ENCODE results near the gene SYT3. TPM values are rescaled to one million over a fixed set of nuclear protein-coding genes. Genes with fewer than 3 reads are reported as not detected.
"Not testable (repeated sequence)": the region's sequence is repeated elsewhere in the genome, so short reads cannot be mapped to it uniquely, and the experiment has no call there.

SYT3 gene
- total RNA-seq, 1 donor from 2014 or later: not detected

GRCh38 chr19:50580970-50581634 lies 58.6 kb downstream of the SYT3 start:
- Histone ChIP-seq H3K4me1 (ENCODE audit: control insufficient read depth in 3 of 3, insufficient read depth in 3 of 3, low read length in 3 of 3) (no peaks in the 10 kb centered on the region), H3K9me3 (ENCODE audit: control insufficient read depth in 3 of 3, low read length in 3 of 3) (no peaks in the 10 kb centered on the region), H3K9ac (ENCODE audit: low read depth in 1 of 3, low read length in 3 of 3) (no peak overlapping the region), H3K27ac (ENCODE audit: low read depth, low read length) (no peak overlapping the region), H3K36me3 (ENCODE audit: control insufficient read depth in 3 of 3, insufficient read depth in 3 of 3, low read length in 3 of 3) (no peaks in the 10 kb centered on the region), H3K4me3 (ENCODE audit: low read length in 3 of 3) (no peak overlapping the region), H3K27me3 (ENCODE audit: control insufficient read depth in 3 of 3, insufficient read depth in 3 of 3, low read length in 3 of 3) (peaks cover 0 to 6% (median 2%) of the 10 kb centered on the region in 3 donors)

- no peak overlapping the region for H3K9ac ChIP-seq (ENCODE audit: low read depth in 1 of 3, low read length in 3 of 3)
Measured at GRCh38 chr19:50580240-50580639, 59.4 kb downstream of the SYT3 start.

GRCh38 chr19:50576769-50577168 lies 62.9 kb downstream of the SYT3 start:
- not testable (repeated sequence) for H3K27me3 ChIP-seq (ENCODE audit: control insufficient read depth in 3 of 3, insufficient read depth in 3 of 3, low read length in 3 of 3); H3K9me3 ChIP-seq (ENCODE audit: control insufficient read depth in 3 of 3, low read length in 3 of 3)

More at GRCh38 chr19:50580240-50580639, 59.4 kb downstream of the SYT3 start:
- Histone ChIP-seq H3K9me3 (ENCODE audit: control insufficient read depth in 3 of 3, low read length in 3 of 3) (no peaks in the 10 kb centered on the region), H3K27ac (ENCODE audit: low read depth, low read length) (no peak overlapping the region), H3K27me3 (ENCODE audit: control insufficient read depth in 3 of 3, insufficient read depth in 3 of 3, low read length in 3 of 3) (peaks cover 0 to 2% (median 0%) of the 10 kb centered on the region in 3 donors), H3K4me3 (ENCODE audit: low read length in 3 of 3) (no peak overlapping the region), H3K4me1 (ENCODE audit: control insufficient read depth in 3 of 3, insufficient read depth in 3 of 3, low read length in 3 of 3) (no peaks in the 10 kb centered on the region), H3K36me3 (ENCODE audit: control insufficient read depth in 3 of 3, insufficient read depth in 3 of 3, low read length in 3 of 3) (no peaks in the 10 kb centered on the region)

GRCh38 chr19:50573741-50574461 lies 65.8 kb downstream of the SYT3 start:
- peaks cover 12 to 26% (median 12%) of the 10 kb centered on the region in 3 donors for H3K27me3 ChIP-seq (ENCODE audit: control insufficient read depth in 3 of 3, insufficient read depth in 3 of 3, low read length in 3 of 3)
- H3K4me1 ChIP-seq (ENCODE audit: control insufficient read depth in 3 of 3, insufficient read depth in 3 of 3, low read length in 3 of 3): no peaks in the 10 kb centered on the region
- H3K9ac ChIP-seq (ENCODE audit: low read depth in 1 of 3, low read length in 3 of 3): no peak overlapping the region
- no peaks in the 10 kb centered on the region for H3K9me3 ChIP-seq (ENCODE audit: control insufficient read depth in 3 of 3, low read length in 3 of 3)
- H3K36me3 ChIP-seq (ENCODE audit: control insufficient read depth in 3 of 3, insufficient read depth in 3 of 3, low read length in 3 of 3): no peaks in the 10 kb centered on the region
- no peak overlapping the region for H3K27ac ChIP-seq (ENCODE audit: low read depth, low read length)
- no peak overlapping the region for H3K4me3 ChIP-seq (ENCODE audit: low read length in 3 of 3)

More at GRCh38 chr19:50576769-50577168, 62.9 kb downstream of the SYT3 start:
- H3K9ac ChIP-seq (ENCODE audit: low read depth in 1 of 3, low read length in 3 of 3); H3K4me3 ChIP-seq (ENCODE audit: low read length in 3 of 3); H3K27ac ChIP-seq (ENCODE audit: low read depth, low read length); H3K36me3 ChIP-seq (ENCODE audit: control insufficient read depth in 3 of 3, insufficient read depth in 3 of 3, low read length in 3 of 3); H3K4me1 ChIP-seq (ENCODE audit: control insufficient read depth in 3 of 3, insufficient read depth in 3 of 3, low read length in 3 of 3): not testable (repeated sequence)

Other genes with a start within 250 kb of the SYT3 start
- gene SPIB, start 220.9 kb downstream of the SYT3 start, total RNA-seq: under 0.01 TPM
- 119 TPM for gene MYBPC2, start 207.0 kb downstream of the SYT3 start, total RNA-seq
- gene EMC10, start 163.4 kb downstream of the SYT3 start, total RNA-seq: 29.2 TPM
- gene GARIN5A, start 163.0 kb downstream of the SYT3 start, total RNA-seq: 0.52 TPM
- 13.0 TPM for gene JOSD2, start 128.7 kb downstream of the SYT3 start, total RNA-seq
- gene ASPDH, start 126.0 kb downstream of the SYT3 start, total RNA-seq: not detected
- 5.2 TPM for gene LRRC4B, start 71.4 kb downstream of the SYT3 start, total RNA-seq
- not detected for gene C19orf81, start 9.6 kb upstream of the SYT3 start, total RNA-seq
- gene SHANK1, start 79.9 kb upstream of the SYT3 start, total RNA-seq: 6.8 TPM
- gene CLEC11A, start 83.5 kb upstream of the SYT3 start, total RNA-seq: 11.5 TPM
- gene GPR32, start 130.6 kb upstream of the SYT3 start, total RNA-seq: not detected
- gene ACP4, start 150.5 kb upstream of the SYT3 start, total RNA-seq: not detected
- not detected for gene KLK1, start 183.9 kb upstream of the SYT3 start, total RNA-seq
- not detected for gene KLK15, start 193.7 kb upstream of the SYT3 start, total RNA-seq
- gene KLK3, start 215.0 kb upstream of the SYT3 start, total RNA-seq: not detected
- not detected for gene KLK2, start 233.6 kb upstream of the SYT3 start, total RNA-seq